ENCODE results near the gene CNTN1. TPM values are rescaled to one million over a fixed set of nuclear protein-coding genes. Genes with fewer than 3 reads are reported as not detected.

Gene CNTN1
- total and polyA plus RNA-seq, 2 of the 8 experiments (the other 6 are each of a cell fraction or from before 2014, with no cell fraction given): 7.2 to 21.8 TPM

DNA sequence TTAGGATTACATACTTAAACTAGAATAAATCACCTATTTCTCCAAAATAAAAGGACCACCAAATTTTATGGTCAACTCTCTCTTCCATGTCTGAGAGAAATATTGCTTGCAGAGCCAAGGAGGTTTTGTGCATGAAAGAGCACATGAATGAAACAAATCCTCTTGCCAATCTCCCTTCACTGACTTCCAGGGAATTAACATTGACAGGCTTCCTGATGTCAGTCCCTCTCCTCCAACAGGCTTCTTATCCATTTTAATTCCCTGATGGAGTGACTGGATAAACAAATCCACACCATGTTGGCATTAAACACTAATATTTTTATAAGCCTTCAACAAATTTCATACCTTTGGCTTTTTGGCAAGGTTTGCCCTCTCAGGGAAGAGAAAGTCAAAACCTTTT, 45.3 kb upstream of the CNTN1 start:
- no peak for TF ChIP-seq SP4 (IDR thresholded peaks at IDR 0.05; ENCODE audit: low read length)
- no peak for TF ChIP-seq PHF8 (conservative IDR thresholded peaks at IDR 0.05; ENCODE audit: low read depth, low read length)
- no peak for TF ChIP-seq EP300 (IDR thresholded peaks at IDR 0.05; ENCODE audit: borderline replicate concordance in 1 of 2, low read depth in 2 of 2, low read length in 2 of 2)
- no peak for TF ChIP-seq E2F6 (IDR thresholded peaks at IDR 0.05)
- no peak for TF ChIP-seq ZNF274 (IDR thresholded peaks at IDR 0.05; ENCODE audit: borderline replicate concordance, extremely low read depth, low read length)
- no peak for TF ChIP-seq RAD21 (IDR thresholded peaks at IDR 0.05 in 1 of 2, conservative IDR thresholded peaks at IDR 0.05 in 1 of 2; ENCODE audit: low read depth in 2 of 2, low read length in 2 of 2)
- TF ChIP-seq TAF7 (optimal IDR thresholded peaks at IDR 0.05; ENCODE audit: borderline replicate concordance, low read depth, low read length): no peak
- TF ChIP-seq CHD2 (IDR thresholded peaks at IDR 0.05; ENCODE audit: low read length): no peak
- TF ChIP-seq FOSL1 (IDR thresholded peaks at IDR 0.05; ENCODE audit: insufficient read depth, low read depth, low read length): no peak
- no peak overlapping the region for H4K5ac ChIP-seq (ENCODE audit: insufficient read length, low read depth, low read length)
- H3K79me2 ChIP-seq (ENCODE audit: control insufficient read depth in 1 of 2, insufficient read depth in 2 of 2, low read length in 2 of 2): no peaks in the 10 kb centered on the region
- no peaks in the 10 kb centered on the region for H3K23me2 ChIP-seq (ENCODE audit: low read depth, low read length)
- H3K27ac ChIP-seq (ENCODE audit: low read depth, low read length): no peak overlapping the region
- no peak overlapping the region for H3K14ac ChIP-seq (ENCODE audit: insufficient read length)
- no peak overlapping the region for H3K9ac ChIP-seq (replicated peaks in 1 of 4; ENCODE audit: extremely low read depth in 1 of 4, low read depth in 3 of 4, low read length in 3 of 4)
- H2BK5ac ChIP-seq (ENCODE audit: low read depth, low read length): no peak overlapping the region
- no peak overlapping the region for H3K23ac ChIP-seq (ENCODE audit: insufficient read length)
- no peak overlapping the region for H4K8ac ChIP-seq (ENCODE audit: extremely low read depth, insufficient read depth, low read length)
- H3K4me1 ChIP-seq (replicated peaks in 1 of 4; ENCODE audit: control insufficient read depth in 3 of 4, insufficient read depth in 4 of 4, low read length in 3 of 4): peaks cover 0 to 6% (median 3%) of the 10 kb centered on the region in 4 experiments; a peak in 4 of 7 replicates
- H4K91ac ChIP-seq (replicated peaks; ENCODE audit: insufficient read length, low read length): no peak overlapping the region
- H3K27me3 ChIP-seq (replicated peaks in 1 of 4; ENCODE audit: control insufficient read depth in 3 of 4, extremely low read depth in 1 of 4, insufficient read depth in 3 of 4, low read length in 3 of 4): peaks cover 0 to 1% (median 0%) of the 10 kb centered on the region in 4 experiments; a peak in 1 of 7 replicates
- H3K36me3 ChIP-seq (ENCODE audit: control insufficient read depth in 2 of 4, insufficient read depth in 4 of 4, low read length in 3 of 4): peaks cover 0 to 4% (median 0%) of the 10 kb centered on the region in 4 experiments; a peak in 2 of 8 replicates
- peaks cover 9 to 16% of the 10 kb centered on the region in 2 experiments; a peak in 3 of 4 replicates for H3K9me3 ChIP-seq (ENCODE audit: insufficient read depth in 2 of 2, low read depth in 1 of 2, low read length in 1 of 2)
- H3K4me3 ChIP-seq (ENCODE audit: extremely low read depth in 1 of 4, insufficient read depth in 2 of 4, low read depth in 3 of 4, low read length in 4 of 4): no peak overlapping the region
- CTCF ChIA-PET (ENCODE audit: partially characterized antibody): no interaction called here
- no peak for DNase-seq (ENCODE audit: low read depth in 1 of 2, low spot score in 2 of 2)
- POLR2A ChIA-PET (ENCODE audit: partially characterized antibody): no interaction called here
- H2AK5ac ChIP-seq (ENCODE audit: low read depth, low read length): no peak overlapping the region
- no peak overlapping the region for H2BK12ac ChIP-seq (ENCODE audit: low read depth, low read length)
- H4K20me1 ChIP-seq (replicated peaks in 1 of 2; ENCODE audit: control insufficient read depth in 1 of 2, insufficient read depth in 2 of 2, low read length in 2 of 2): no peaks in the 10 kb centered on the region
- no peak overlapping the region for H3K4ac ChIP-seq (replicated peaks; ENCODE audit: insufficient read length, low read depth, low read length)
- no peak overlapping the region for H3K18ac ChIP-seq (ENCODE audit: extremely low read depth, low read length)
- FAIRE-seq: no peak
- no peak overlapping the region for H2BK15ac ChIP-seq (ENCODE audit: low read length)
- no peak overlapping the region for H2AFZ ChIP-seq (ENCODE audit: low read length)
- H3K56ac ChIP-seq (replicated peaks; ENCODE audit: insufficient read length, low read depth, low read length): no peak overlapping the region
- H3K4me2 ChIP-seq (ENCODE audit: insufficient read depth in 1 of 2, low read depth in 2 of 2, low read length in 2 of 2): no peak overlapping the region
- no peak overlapping the region for H2BK20ac ChIP-seq (ENCODE audit: low read length)
- no peaks in the 10 kb centered on the region for H3K79me1 ChIP-seq (ENCODE audit: low read depth, low read length)
- H2BK120ac ChIP-seq (replicated peaks; ENCODE audit: low read depth, low read length): no peak overlapping the region

Measured in H1 (cell line).